Measurements from ENCODE around the gene TMEM72.

Gene TMEM72

GRCh38 chr10:44985175-44985681 is 74.1 kb downstream of the TMEM72 start:
- H3K9me3 Mint-ChIP-seq: no peaks in the 10 kb centered on the region
- no peaks in the 10 kb centered on the region for H3K4me1 Mint-ChIP-seq (ENCODE audit: low read depth)
- H3K27ac Mint-ChIP-seq: no peak overlapping the region
- no peak overlapping the region for H3K4me3 Mint-ChIP-seq
- no peaks in the 10 kb centered on the region for H3K36me3 Mint-ChIP-seq (ENCODE audit: low read depth)
- peaks cover 4% of the 10 kb centered on the region for H3K27me3 Mint-ChIP-seq

- Mint-ChIP-seq H3K36me3 (ENCODE audit: low read depth) (no peaks in the 10 kb centered on the region), H3K4me1 (ENCODE audit: low read depth) (no peaks in the 10 kb centered on the region), H3K27ac (no peak overlapping the region), H3K4me3 (no peak overlapping the region), H3K27me3 (peaks cover 4% of the 10 kb centered on the region), H3K9me3 (no peaks in the 10 kb centered on the region)
Measured at GRCh38 chr10:44986179-44986578, 75.0 kb downstream of the TMEM72 start.

All from stimulated activated naive CD8-positive, alpha-beta T cell treated with anti-CD3 and anti-CD28 coated beads, Interleukin-15, Interleukin-2, amounts not matched to agents 100 ng/mL and 50 ng/mL, for 24 hours (primary cell).